Measurements from ENCODE around the gene NLK.
"Not testable (repeated sequence)": the region's sequence is repeated elsewhere in the genome, so short reads cannot be mapped to it uniquely, and the experiment has no call there.

Gene NLK

DNA sequence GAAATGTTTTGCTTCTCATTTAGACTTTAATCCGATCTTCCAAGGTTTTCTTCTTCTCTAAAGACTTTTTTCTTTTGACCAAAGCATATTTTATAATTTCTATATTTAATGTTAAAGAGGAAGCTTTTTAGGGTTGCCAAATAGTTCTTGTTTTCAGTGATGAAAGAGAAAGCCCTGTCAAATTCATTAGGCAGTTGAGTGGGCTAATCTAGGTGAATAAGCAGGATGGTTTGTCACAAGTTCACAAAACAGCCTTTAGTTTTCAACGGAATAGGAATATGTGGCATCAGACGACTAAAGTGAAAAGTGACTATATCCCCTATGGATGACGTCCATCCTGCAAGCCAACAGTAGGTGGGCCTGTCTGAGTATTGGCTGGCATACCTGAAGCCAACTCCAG lies 118.8 kb downstream of the NLK start:
- DNase-seq = no peak

DNA sequence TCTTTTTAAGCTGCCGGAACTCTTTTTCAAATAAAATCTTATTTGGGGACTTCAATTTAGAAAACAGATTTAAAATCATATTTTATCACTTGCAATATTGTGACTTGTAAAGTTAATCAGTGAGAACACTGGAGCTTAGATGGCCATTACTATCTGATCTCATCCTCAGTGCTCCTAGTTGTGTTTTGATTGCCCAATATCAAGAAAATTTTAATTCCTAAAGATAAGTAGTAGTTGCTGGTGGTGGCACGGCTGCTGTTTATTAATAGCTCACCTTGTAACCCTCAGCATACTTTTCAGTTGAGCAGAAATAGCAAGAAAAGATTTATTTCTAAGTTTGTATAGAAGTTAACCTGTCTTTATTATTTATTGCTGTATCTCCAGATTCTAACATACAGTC lies 124.0 kb downstream of the NLK start:
- DNase-seq = no peak

DNA sequence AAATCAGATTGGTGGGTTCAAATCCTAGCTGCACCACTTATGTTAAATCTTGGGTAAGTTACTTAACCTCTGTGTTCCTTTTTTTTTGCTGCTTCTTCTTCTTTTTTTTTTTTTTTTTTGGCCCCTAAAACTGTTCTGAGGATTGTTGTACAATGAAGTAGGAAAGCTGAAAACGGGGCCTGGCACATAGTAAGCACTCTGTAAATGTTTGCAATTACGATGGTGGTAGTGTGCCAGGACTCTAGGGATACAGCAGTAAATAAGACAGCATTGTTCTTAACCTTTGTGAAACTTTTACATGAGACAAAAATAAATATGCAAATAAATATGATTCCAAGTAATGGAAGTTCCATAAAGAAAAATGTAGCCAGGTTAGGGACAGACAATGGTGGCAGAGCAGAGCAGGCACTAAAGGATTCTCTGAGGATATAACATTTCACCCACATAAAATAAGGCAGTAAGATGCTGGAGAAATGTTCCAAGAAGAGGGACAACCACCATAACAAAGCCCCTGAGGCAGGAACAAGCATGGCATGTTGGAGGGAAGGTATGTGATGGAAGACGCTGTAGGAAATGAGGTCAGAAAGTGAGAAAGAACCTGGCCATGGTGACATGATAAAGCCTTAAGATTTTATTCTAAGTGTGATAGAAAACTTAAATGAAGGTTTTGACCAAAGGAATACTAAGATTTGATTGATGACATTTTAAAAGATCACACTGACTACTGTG lies 127.3 kb downstream of the NLK start:
- no peak for DNase-seq

- no peak for DNase-seq
Measured at GRCh38 chr17:28170771-28171170, 128.3 kb downstream of the NLK start.

- no peak for DNase-seq
Measured at GRCh38 chr17:28173031-28173561, 130.6 kb downstream of the NLK start.

- no peak for DNase-seq
Measured at GRCh38 chr17:28173801-28174200, 131.3 kb downstream of the NLK start.

GRCh38 chr17:28174352-28175046 lies 132.0 kb downstream of the NLK start:
- no peak for DNase-seq

GRCh38 chr17:28177351-28177750 lies 134.9 kb downstream of the NLK start:
- no peak for DNase-seq

GRCh38 chr17:28178800-28179199 lies 136.3 kb downstream of the NLK start:
- no peak for DNase-seq

- no peak for DNase-seq
Measured at GRCh38 chr17:28180449-28180848, 138.0 kb downstream of the NLK start.

DNA sequence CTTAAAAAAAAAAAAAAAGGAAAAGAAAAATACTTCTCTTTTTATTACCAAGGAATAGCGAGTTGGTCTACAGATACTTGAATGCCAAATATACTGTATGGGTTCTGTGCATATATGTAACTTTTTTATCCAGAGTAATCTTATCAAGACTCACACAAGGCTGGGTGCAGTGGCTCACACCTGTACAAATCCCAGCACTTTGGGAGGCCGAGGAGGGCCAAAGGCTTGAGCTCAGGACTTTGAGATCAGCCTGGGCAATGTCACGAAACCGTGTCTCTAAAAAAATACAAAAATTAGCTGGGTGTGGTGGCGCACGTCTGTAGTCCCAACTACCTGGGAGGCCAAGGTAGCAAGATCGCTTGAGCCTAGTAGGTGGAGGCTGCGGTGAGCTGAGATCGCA lies 139.1 kb downstream of the NLK start:
- no peak for DNase-seq

GRCh38 chr17:28182559-28182958 lies 140.1 kb downstream of the NLK start:
- DNase-seq = no peak

GRCh38 chr17:28185658-28186057 lies 143.2 kb downstream of the NLK start:
- DNase-seq = no peak

DNA sequence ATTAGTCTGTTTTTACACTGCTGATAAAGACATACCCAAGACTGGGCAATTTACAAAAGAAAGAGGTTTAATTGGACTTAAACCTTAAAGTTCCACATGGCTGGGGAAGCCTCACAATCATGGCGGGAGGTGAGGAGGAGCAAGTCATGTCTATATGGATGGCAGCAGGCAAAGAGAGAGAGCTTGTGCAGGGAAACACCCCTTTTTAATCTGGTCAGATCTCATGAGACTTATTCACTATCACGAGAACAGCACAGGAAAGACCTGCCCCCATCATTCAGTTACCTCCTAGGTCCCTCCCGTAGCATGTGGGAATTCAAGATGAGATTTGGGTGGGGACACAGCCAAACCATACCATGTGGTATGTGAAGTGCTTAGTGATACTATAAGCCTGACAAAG lies 144.0 kb downstream of the NLK start:
- DNase-seq = not testable (repeated sequence)

GRCh38 chr17:28187931-28188330 lies 145.5 kb downstream of the NLK start:
- no peak for DNase-seq

GRCh38 chr17:28188841-28189263 lies 146.4 kb downstream of the NLK start:
- no peak for DNase-seq

DNA sequence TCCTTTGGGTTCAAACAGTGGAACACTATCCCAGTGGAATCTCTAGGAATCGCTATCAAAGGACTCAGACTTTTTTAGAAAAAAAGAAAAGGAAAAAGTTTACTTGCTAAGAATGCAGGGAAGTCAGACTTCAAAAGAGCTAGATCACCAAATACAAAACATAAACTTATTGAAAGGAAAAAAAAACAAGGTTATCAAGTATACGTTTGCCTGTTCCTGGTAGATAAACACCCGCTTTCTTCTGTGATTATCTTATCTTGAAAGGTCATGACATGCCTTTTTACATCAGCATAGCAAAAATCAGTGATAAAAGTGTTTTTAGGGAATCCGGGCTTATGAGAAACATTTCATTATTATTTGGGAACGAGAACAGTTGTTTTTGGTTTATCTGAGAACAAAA lies 147.2 kb downstream of the NLK start:
- DNase-seq = no peak

DNA sequence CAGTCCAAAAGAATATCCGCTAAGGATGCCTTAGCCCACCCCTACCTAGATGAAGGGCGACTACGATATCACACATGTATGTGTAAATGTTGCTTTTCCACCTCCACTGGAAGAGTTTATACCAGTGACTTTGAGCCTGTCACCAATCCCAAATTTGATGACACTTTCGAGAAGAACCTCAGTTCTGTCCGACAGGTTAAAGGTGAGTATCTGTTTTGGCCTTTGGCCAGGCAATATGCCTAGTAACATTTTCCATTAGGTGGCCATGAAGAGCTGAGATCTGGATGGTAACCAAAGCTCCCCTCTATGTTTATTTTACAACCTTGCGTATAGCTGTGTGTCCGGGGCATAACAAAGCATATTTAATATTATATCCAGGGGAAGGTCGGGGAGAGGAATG lies 148.5 kb downstream of the NLK start:
- no peak for DNase-seq

- peak; percentile 20 for DNase-seq
Measured at GRCh38 chr17:28193241-28193640, 150.8 kb downstream of the NLK start.

- no peak for DNase-seq
Measured at GRCh38 chr17:28194382-28194781, 151.9 kb downstream of the NLK start.

- no peak for DNase-seq
Measured at GRCh38 chr17:28196636-28197035, 154.2 kb downstream of the NLK start.

GRCh38 chr17:28199115-28199514 lies 156.6 kb downstream of the NLK start:
- DNase-seq = no peak

DNA sequence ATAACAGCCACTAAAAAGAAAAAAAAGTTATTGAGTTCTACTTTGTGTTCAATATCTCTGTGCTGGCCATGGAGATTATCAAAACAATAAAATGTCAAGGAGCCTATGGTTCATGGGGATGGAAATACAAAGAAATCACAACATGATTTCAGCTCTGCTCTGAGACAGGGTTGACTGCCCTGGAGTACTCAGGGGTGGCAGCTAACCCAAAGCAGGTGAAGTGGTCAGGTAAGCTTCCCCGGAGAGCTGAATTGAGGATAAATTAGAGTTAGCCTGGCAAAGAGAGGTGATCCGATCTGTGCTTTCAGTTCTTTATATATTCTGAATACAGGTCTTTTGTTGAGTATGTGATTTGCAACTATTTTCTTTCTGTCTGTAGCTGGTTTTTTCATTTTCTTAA lies 157.3 kb downstream of the NLK start:
- DNase-seq = no peak

GRCh38 chr17:28201315-28201714 lies 158.8 kb downstream of the NLK start:
- DNase-seq = no peak
